Stimulated activated CD4-positive, alpha-beta T cell treated with anti-CD3 and anti-CD28 coated beads, Interleukin-12 subunit alpha, Interleukin-12 subunit beta, amount 100 ng/mL, for 48 hours (primary cell): ENCODE data around the gene SHANK1.
"Not testable (repeated sequence)": the region's sequence is repeated elsewhere in the genome, so short reads cannot be mapped to it uniquely, and the experiment has no call there.

Source experiments
- DNase-seq, 3 donors: peaks; one replicate each; pipeline ENCODE4 v3.0.0-alpha.2; 2020; ENCODE audit warnings: low read depth in 2 of 3, low spot score in 1 of 3

The SHANK1 gene

GRCh38 chr19:50640368-50640767, 79.2 kb downstream of the SHANK1 start:
- DNase-seq: no peak

GRCh38 chr19:50639121-50640112, 80.2 kb downstream of the SHANK1 start, which contains the start of gene SYT3:
SYT3 (minus strand) TSS chr19:50639881; CDS start chr19:50637411, 2,470 bp downstream.
- DNase-seq: no peak

- DNase-seq: no peak
Measured at GRCh38 chr19:50638600-50638999, 81.0 kb downstream of the SHANK1 start.

GRCh38 chr19:50636317-50637085, 83.1 kb downstream of the SHANK1 start:
- DNase-seq: no peak

GRCh38 chr19:50633973-50634372, 85.6 kb downstream of the SHANK1 start:
- no peak for DNase-seq

- DNase-seq: no peak
Measured at GRCh38 chr19:50633359-50633758, 86.2 kb downstream of the SHANK1 start.

- no peak for DNase-seq
Measured at GRCh38 chr19:50632151-50632835, 87.3 kb downstream of the SHANK1 start.

- DNase-seq: no peak
Measured at GRCh38 chr19:50629801-50630200, 89.8 kb downstream of the SHANK1 start.

GRCh38 chr19:50629194-50629593, 90.4 kb downstream of the SHANK1 start:
- no peak for DNase-seq

- no peak for DNase-seq
Measured at GRCh38 chr19:50628551-50628950, 91.1 kb downstream of the SHANK1 start.

- no peak for DNase-seq
Measured at GRCh38 chr19:50628146-50628545, 91.5 kb downstream of the SHANK1 start.

- no peak for DNase-seq
Measured at GRCh38 chr19:50626795-50627194, 92.8 kb downstream of the SHANK1 start.

- DNase-seq: no peak
Measured at GRCh38 chr19:50626011-50626410, 93.6 kb downstream of the SHANK1 start.

- DNase-seq: no peak
Measured at GRCh38 chr19:50624949-50625600, 94.5 kb downstream of the SHANK1 start.

- not testable (repeated sequence) for DNase-seq
Measured at GRCh38 chr19:50620394-50620906, 99.2 kb downstream of the SHANK1 start.

- DNase-seq: not testable (repeated sequence)
Measured at GRCh38 chr19:50619184-50619583, 100.4 kb downstream of the SHANK1 start.

GRCh38 chr19:50618379-50618778, 101.2 kb downstream of the SHANK1 start:
- DNase-seq: not testable (repeated sequence)

- not testable (repeated sequence) for DNase-seq
Measured at GRCh38 chr19:50612504-50613404, 106.8 kb downstream of the SHANK1 start.
